ENCODE results near the gene LMBRD2.

DNA sequence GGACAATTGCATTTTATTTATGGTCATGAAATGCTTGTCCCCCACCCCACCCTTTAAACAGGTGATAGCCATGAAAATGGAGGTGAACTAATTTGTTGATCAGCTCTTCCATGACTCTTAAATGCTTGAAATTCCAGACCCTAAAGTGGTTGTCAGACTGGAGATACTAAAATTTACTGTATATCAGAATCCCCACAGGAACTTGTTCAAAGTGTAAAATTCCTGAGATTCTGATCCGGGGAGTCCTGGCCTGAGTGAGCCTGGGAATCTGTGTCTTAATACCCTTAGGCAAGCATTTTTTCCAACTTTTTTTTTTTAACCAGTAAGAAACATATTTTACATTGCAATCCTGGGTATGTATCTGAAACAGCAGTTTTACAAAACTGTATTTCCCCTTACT lies 4.9 kb upstream of the LMBRD2 start:
- TF ChIP-seq CTCF (IDR thresholded peaks at IDR 0.05; ENCODE audit: control extremely low read depth in 1 of 3, insufficient read depth in 1 of 3, low read depth in 1 of 3, low read length in 3 of 3): no peak
- no peak for TF ChIP-seq ZNF274 (IDR thresholded peaks at IDR 0.05; ENCODE audit: borderline replicate concordance, extremely low read depth, low read length)
- no peak for TF ChIP-seq BCL11A (IDR thresholded peaks at IDR 0.05; ENCODE audit: low read depth in 2 of 2, low read length in 2 of 2)
- no peak for TF ChIP-seq POLR2A (IDR thresholded peaks at IDR 0.05; ENCODE audit: control extremely low read depth in 1 of 2, low read depth in 2 of 2, low read length in 2 of 2)
- no peak for TF ChIP-seq MAFK (IDR thresholded peaks at IDR 0.05; ENCODE audit: low read depth, low read length)
- TF ChIP-seq CREB1 (IDR thresholded peaks at IDR 0.05): no peak
- no peak for TF ChIP-seq GTF2F1 (IDR thresholded peaks at IDR 0.05; ENCODE audit: borderline replicate concordance, low read depth, low read length)
- TF ChIP-seq JUND (IDR thresholded peaks at IDR 0.05; ENCODE audit: low read length): no peak
- no peak for TF ChIP-seq RNF2 (IDR thresholded peaks at IDR 0.05; ENCODE audit: borderline replicate concordance, low read depth, low read length, missing control alignments, poor library complexity, severe bottlenecking)
- TF ChIP-seq EP300 (IDR thresholded peaks at IDR 0.05; ENCODE audit: borderline replicate concordance in 1 of 2, low read depth in 2 of 2, low read length in 2 of 2): no peak
- no peak for TF ChIP-seq EZH2 (IDR thresholded peaks at IDR 0.05; ENCODE audit: low read depth, low read length, severe bottlenecking)

Measured in H1 (cell line).